ENCODE results near the gene C1QL1.

Gene C1QL1

GRCh38 chr17:44998646-44999045, 30.5 kb upstream of the C1QL1 start:
- no peaks in the 10 kb centered on the region for H3K36me3 Mint-ChIP-seq (ENCODE audit: low read depth)
- no peak overlapping the region for H3K4me3 Mint-ChIP-seq
- peaks cover 38% of the 10 kb centered on the region for H3K27me3 Mint-ChIP-seq
- no peak overlapping the region for H3K27ac Mint-ChIP-seq
- intact Hi-C loops (cut with micrococcal nuclease) = no loop called here
- no peaks in the 10 kb centered on the region for H3K4me1 Mint-ChIP-seq (ENCODE audit: low read depth)
- H3K9me3 Mint-ChIP-seq = no peaks in the 10 kb centered on the region

GRCh38 chr17:44997733-44998520, 29.8 kb upstream of the C1QL1 start:
- Mint-ChIP-seq H3K4me3 (no peak overlapping the region), H3K27ac (no peak overlapping the region), H3K4me1 (ENCODE audit: low read depth) (no peaks in the 10 kb centered on the region), H3K36me3 (ENCODE audit: low read depth) (no peaks in the 10 kb centered on the region), H3K9me3 (no peaks in the 10 kb centered on the region), H3K27me3 (peaks cover 35% of the 10 kb centered on the region)
- intact Hi-C loops (cut with micrococcal nuclease) = no loop called here

GRCh38 chr17:44996304-44996703, 28.2 kb upstream of the C1QL1 start:
- Mint-ChIP-seq H3K4me3 (no peak overlapping the region), H3K27me3 (peaks cover 37% of the 10 kb centered on the region), H3K27ac (no peak overlapping the region), H3K9me3 (no peaks in the 10 kb centered on the region), H3K36me3 (ENCODE audit: low read depth) (no peaks in the 10 kb centered on the region), H3K4me1 (ENCODE audit: low read depth) (no peaks in the 10 kb centered on the region)
- intact Hi-C loops (cut with micrococcal nuclease) = no loop called here

GRCh38 chr17:44995436-44996001, 27.4 kb upstream of the C1QL1 start:
- no peak overlapping the region for H3K27ac Mint-ChIP-seq
- H3K36me3 Mint-ChIP-seq (ENCODE audit: low read depth) = no peaks in the 10 kb centered on the region
- intact Hi-C loops (cut with micrococcal nuclease) = no loop called here
- H3K4me3 Mint-ChIP-seq = no peak overlapping the region
- no peaks in the 10 kb centered on the region for H3K9me3 Mint-ChIP-seq
- peaks cover 42% of the 10 kb centered on the region for H3K27me3 Mint-ChIP-seq
- no peaks in the 10 kb centered on the region for H3K4me1 Mint-ChIP-seq (ENCODE audit: low read depth)

- Mint-ChIP-seq H3K4me3 (no peak overlapping the region), H3K4me1 (ENCODE audit: low read depth) (no peaks in the 10 kb centered on the region), H3K36me3 (ENCODE audit: low read depth) (no peaks in the 10 kb centered on the region), H3K27me3 (peaks cover 59% of the 10 kb centered on the region), H3K9me3 (no peaks in the 10 kb centered on the region), H3K27ac (no peak overlapping the region)
- intact Hi-C loops (cut with micrococcal nuclease) = no loop called here
These were observed 24.3 kb upstream of the C1QL1 start for GRCh38 chr17:44992242-44992939.

- H3K4me1 Mint-ChIP-seq (ENCODE audit: low read depth) = no peaks in the 10 kb centered on the region
- intact Hi-C loops (cut with micrococcal nuclease) = no loop called here
- no peak overlapping the region for H3K27ac Mint-ChIP-seq
- H3K27me3 Mint-ChIP-seq = peaks cover 69% of the 10 kb centered on the region
- H3K4me3 Mint-ChIP-seq = no peak overlapping the region
- H3K36me3 Mint-ChIP-seq (ENCODE audit: low read depth) = no peaks in the 10 kb centered on the region
- H3K9me3 Mint-ChIP-seq = no peaks in the 10 kb centered on the region
These were observed 22.9 kb upstream of the C1QL1 start for GRCh38 chr17:44990994-44991393.

- H3K4me1 Mint-ChIP-seq (ENCODE audit: low read depth) = no peaks in the 10 kb centered on the region
- H3K36me3 Mint-ChIP-seq (ENCODE audit: low read depth) = no peaks in the 10 kb centered on the region
- H3K27ac Mint-ChIP-seq = no peak overlapping the region
- intact Hi-C loops (cut with micrococcal nuclease) = no loop called here
- no peaks in the 10 kb centered on the region for H3K9me3 Mint-ChIP-seq
- peaks cover 67% of the 10 kb centered on the region for H3K27me3 Mint-ChIP-seq
- no peak overlapping the region for H3K4me3 Mint-ChIP-seq
These were observed 21.5 kb upstream of the C1QL1 start for GRCh38 chr17:44989552-44990138.

GRCh38 chr17:44988044-44988942, 20.2 kb upstream of the C1QL1 start:
- no peak overlapping the region for H3K4me3 Mint-ChIP-seq
- intact Hi-C loops (cut with micrococcal nuclease) = no loop called here
- H3K27me3 Mint-ChIP-seq = peaks cover 62% of the 10 kb centered on the region
- no peaks in the 10 kb centered on the region for H3K4me1 Mint-ChIP-seq (ENCODE audit: low read depth)
- no peaks in the 10 kb centered on the region for H3K36me3 Mint-ChIP-seq (ENCODE audit: low read depth)
- H3K9me3 Mint-ChIP-seq = no peaks in the 10 kb centered on the region
- H3K27ac Mint-ChIP-seq = no peak overlapping the region

- H3K27me3 Mint-ChIP-seq = peaks cover 72% of the 10 kb centered on the region
- H3K27ac Mint-ChIP-seq = no peak overlapping the region
These were observed 15.5 kb upstream of the C1QL1 start for GRCh38 chr17:44983563-44983962.

GRCh38 chr17:44982113-44982702, 14.1 kb upstream of the C1QL1 start:
- H3K9me3 Mint-ChIP-seq = no peaks in the 10 kb centered on the region
- intact Hi-C loops (cut with micrococcal nuclease) = no loop called here
- peaks cover 69% of the 10 kb centered on the region for H3K27me3 Mint-ChIP-seq
- H3K4me1 Mint-ChIP-seq (ENCODE audit: low read depth) = no peaks in the 10 kb centered on the region
- no peaks in the 10 kb centered on the region for H3K36me3 Mint-ChIP-seq (ENCODE audit: low read depth)
- no peak overlapping the region for H3K27ac Mint-ChIP-seq
- H3K4me3 Mint-ChIP-seq = no peak overlapping the region

More at GRCh38 chr17:44983563-44983962, 15.5 kb upstream of the C1QL1 start:
- H3K4me1 Mint-ChIP-seq (ENCODE audit: low read depth) = no peaks in the 10 kb centered on the region
- H3K36me3 Mint-ChIP-seq (ENCODE audit: low read depth) = no peaks in the 10 kb centered on the region
- H3K4me3 Mint-ChIP-seq = no peak overlapping the region
- intact Hi-C loops (cut with micrococcal nuclease) = no loop called here
- no peaks in the 10 kb centered on the region for H3K9me3 Mint-ChIP-seq

- Mint-ChIP-seq H3K27ac (no peak overlapping the region), H3K4me3 (no peak overlapping the region), H3K27me3 (peaks cover 68% of the 10 kb centered on the region), H3K4me1 (ENCODE audit: low read depth) (no peaks in the 10 kb centered on the region), H3K9me3 (no peaks in the 10 kb centered on the region), H3K36me3 (ENCODE audit: low read depth) (no peaks in the 10 kb centered on the region)
- intact Hi-C loops (cut with micrococcal nuclease) = no loop called here
These were observed 13.3 kb upstream of the C1QL1 start for GRCh38 chr17:44981221-44981968.

GRCh38 chr17:44979426-44979995, 11.4 kb upstream of the C1QL1 start:
- H3K4me1 Mint-ChIP-seq (ENCODE audit: low read depth) = no peaks in the 10 kb centered on the region
- peaks cover 72% of the 10 kb centered on the region for H3K27me3 Mint-ChIP-seq
- H3K27ac Mint-ChIP-seq = no peak overlapping the region
- H3K4me3 Mint-ChIP-seq = no peak overlapping the region
- H3K36me3 Mint-ChIP-seq (ENCODE audit: low read depth) = no peaks in the 10 kb centered on the region
- H3K9me3 Mint-ChIP-seq = no peaks in the 10 kb centered on the region
- intact Hi-C loops (cut with micrococcal nuclease) = no loop called here

All from dendritic cell treated with granulocyte-macrophage colony-stimulating factor and Interleukin-4, amounts not matched to agents 40 ng/mL and 50 ng/mL, for 4 days (primary cell).